OCI-LY1 (cell line): ENCODE data around the gene ALDH3B2.

Source experiments
- CTCF ChIP-seq: fragments of 200-600 bp; sonication (generic), shearing (Covaris generic); IDR thresholded peaks from 2 replicates; pipeline ENCODE4 v1.5.1; 2017; ENCODE audit warnings: mild to moderate bottlenecking, antibody characterized with exemption, low read length, moderate library complexity, mixed read lengths
- EZH2 ChIP-seq: fragments of 200-600 bp; sonication (generic), shearing (Covaris generic); IDR thresholded peaks from 2 replicates; pipeline ENCODE4 v1.8.0; 2017; ENCODE audit warnings: borderline replicate concordance, mixed run types, mild to moderate bottlenecking, antibody characterized with exemption, low read length, moderate library complexity, mixed read lengths

GRCh38 chr11:67646535-67647336, 27.7 kb downstream of the ALDH3B2 start:
- TF ChIP-seq CTCF (0 out of 2 replicates have a peak, but pooled peaks have one; percentile 16), EZH2 (no peak)
